Calu3 (cell line): ENCODE data around the gene MAGEB5. TPM values are rescaled to one million over a fixed set of nuclear protein-coding genes. Genes with fewer than 3 reads are reported as not detected.
"Not testable (repeated sequence)": the region's sequence is repeated elsewhere in the genome, so short reads cannot be mapped to it uniquely, and the experiment has no call there.

Source experiments
- Bru-seq: library from RNA; stranded (reverse); fragments of 400-500 nt; gene quantifications from one replicate; lab custom pipeline; 2021; lab: Mats Ljungman, UMichigan
- BruChase-seq, 2 experiments: library from RNA; stranded (reverse); fragments of 400-500 nt; gene quantifications; one replicate each; lab custom pipeline; 2021; lab: Mats Ljungman, UMichigan
- BruUV-seq: library from RNA; stranded (reverse); fragments of 400-500 nt; replicated peaks from 2 replicates; lab custom pipeline; 2021; lab: Mats Ljungman, UMichigan
- CTCF ChIA-PET: fragments of 300-600 bp; sonication (Branson Sonifier 250); formaldehyde crosslinking; loops from one replicate; lab custom pipeline; 2022; ENCODE audit warnings: antibody characterized with exemption; lab: Charles Lee
- DNase-seq: peaks from one replicate; pipeline ENCODE4 v3.0.0; 2022
- H3K27ac Mint-ChIP-seq: one replicate; pipeline ENCODE4 v1.8.0; 2022; ENCODE audit warnings: mixed read lengths; ENCODE audit not compliant: unreplicated experiment
- H3K27me3 Mint-ChIP-seq: one replicate; pipeline ENCODE4 v1.8.0; 2022; ENCODE audit warnings: mixed read lengths; ENCODE audit not compliant: unreplicated experiment
- H3K36me3 Mint-ChIP-seq: one replicate; pipeline ENCODE4 v1.8.0; 2022; ENCODE audit warnings: mild to moderate bottlenecking, moderate library complexity, mixed read lengths; ENCODE audit not compliant: insufficient read depth, unreplicated experiment
- H3K4me1 Mint-ChIP-seq: one replicate; pipeline ENCODE4 v1.8.0; 2022; ENCODE audit warnings: mild to moderate bottlenecking, low read depth, mixed read lengths; ENCODE audit not compliant: unreplicated experiment
- H3K4me3 Mint-ChIP-seq: one replicate; pipeline ENCODE4 v1.8.0; 2022; ENCODE audit warnings: mild to moderate bottlenecking, low read depth, moderate library complexity, mixed read lengths; ENCODE audit not compliant: unreplicated experiment
- H3K9me3 Mint-ChIP-seq: one replicate; pipeline ENCODE4 v1.8.0; 2022; ENCODE audit warnings: low read depth, mixed read lengths; ENCODE audit not compliant: unreplicated experiment
- CTCF ChIP-seq: fragments of 200-600 bp; IDR thresholded peaks from one replicate; pipeline ENCODE4 v1.8.0; 2022; ENCODE audit warnings: antibody characterized with exemption; ENCODE audit not compliant: unreplicated experiment
- intact Hi-C: fragments of 100-400 bp; cut with micrococcal nuclease; formaldehyde crosslinking; loops from one replicate; pipeline ENCODE4 v1.10.0; 2022; ENCODE audit not compliant: unreplicated experiment
- long read RNA-seq: library from polyadenylated mRNA; stranded (forward); transcript quantifications from one replicate; pipeline ENCODE4 v2.0.0, GENCODE V29; 2022
- total RNA-seq: library from RNA; stranded (reverse); gene quantifications from 2 replicates; pipeline ENCODE4 v1.2.3, GENCODE V29; 2022

Gene MAGEB5
- total RNA-seq: not detected in 2 replicates
- Bru-seq, nascent RNA: not detected
- BruChase-seq, experiment 1, labeled RNA remaining after a 6-hour chase: not detected
- BruChase-seq, experiment 2, labeled RNA remaining after a 2-hour chase: not detected
- long read RNA-seq: 0 reads

GRCh38 chrX:26215869-26216268 lies at the start of gene MAGEB5:
MAGEB5 (plus strand) TSS chrX:26216169; CDS start chrX:26217302, 1,133 bp downstream.
- DNase-seq: no peak
- Mint-ChIP-seq H3K27ac (no peak within 1 kb of the TSS), H3K27me3 (no peaks in the 10 kb centered on the region), H3K4me1 (peaks cover 7% of the 10 kb centered on the region), H3K4me3 (no peak within 1 kb of the TSS), H3K36me3 (no peaks in the 10 kb centered on the region), H3K9me3 (peaks cover 12% of the 10 kb centered on the region)
- BruUV-seq: no TSS peak
- no peak for TF ChIP-seq CTCF
- CTCF ChIA-PET: no interaction called here
- intact Hi-C loops: no loop called here

GRCh38 chrX:26192204-26192603 lies 23.8 kb upstream of the MAGEB5 start, which contains the start of gene MAGEB6:
MAGEB6 (plus strand) TSS chrX:26192440; CDS start chrX:26193847, 1,407 bp downstream.
- no peak for TF ChIP-seq CTCF
- Mint-ChIP-seq H3K27me3 (no peaks in the 10 kb centered on the region), H3K36me3 (no peaks in the 10 kb centered on the region), H3K27ac (no peak within 1 kb of the TSS), H3K4me1 (no peaks in the 10 kb centered on the region), H3K9me3 (no peaks in the 10 kb centered on the region), H3K4me3 (no peak within 1 kb of the TSS)
- BruUV-seq: no TSS peak
- DNase-seq: no peak
- intact Hi-C loops: no loop called here
- CTCF ChIA-PET: no interaction called here

GRCh38 chrX:26203561-26203960 lies 12.4 kb upstream of the MAGEB5 start:
- intact Hi-C loops: no loop called here
- no peak for DNase-seq
- no peak overlapping the region for H3K27ac Mint-ChIP-seq
- no peak for TF ChIP-seq CTCF
- no TSS peak for BruUV-seq
- no peaks in the 10 kb centered on the region for H3K27me3 Mint-ChIP-seq
- no peaks in the 10 kb centered on the region for H3K36me3 Mint-ChIP-seq
- no peaks in the 10 kb centered on the region for H3K4me1 Mint-ChIP-seq
- H3K4me3 Mint-ChIP-seq: no peak overlapping the region
- no peaks in the 10 kb centered on the region for H3K9me3 Mint-ChIP-seq
- CTCF ChIA-PET: no interaction called here

GRCh38 chrX:26204717-26205116 lies 11.3 kb upstream of the MAGEB5 start:
- H3K27me3 Mint-ChIP-seq, BruUV-seq, CTCF ChIA-PET, intact Hi-C loops, H3K4me1 Mint-ChIP-seq, H3K9me3 Mint-ChIP-seq, H3K4me3 Mint-ChIP-seq, H3K36me3 Mint-ChIP-seq, H3K27ac Mint-ChIP-seq, DNase-seq: not testable (repeated sequence)

GRCh38 chrX:26208012-26208411 lies 8.0 kb upstream of the MAGEB5 start:
- no TSS peak for BruUV-seq
- peak overlapping the region; percentile 43 for H3K27ac Mint-ChIP-seq

More at GRCh38 chrX:26208012-26208411, 8.0 kb upstream of the MAGEB5 start:
- peaks cover under 1% of the 10 kb centered on the region for H3K9me3 Mint-ChIP-seq
- CTCF ChIA-PET: no interaction called here
- no peaks in the 10 kb centered on the region for H3K36me3 Mint-ChIP-seq
- intact Hi-C loops: no loop called here
- DNase-seq: no peak
- TF ChIP-seq CTCF: no peak
- H3K4me1 Mint-ChIP-seq: no peaks in the 10 kb centered on the region
- H3K27me3 Mint-ChIP-seq: no peaks in the 10 kb centered on the region
- H3K4me3 Mint-ChIP-seq: no peak overlapping the region
